Mesendoderm (in vitro differentiated cells): Measurements from ENCODE around the gene IL16.

ENCODE experiments used
- DNase-seq: peaks from one replicate; pipeline ENCODE4 v3.0.0; 2013
- H2AK5ac ChIP-seq: 2 replicates; pipeline ENCODE4 v1.6.1; 2013; ENCODE audit warnings: low read length, inconsistent platforms
- H2BK120ac ChIP-seq: 2 replicates; pipeline ENCODE4 v1.6.1; 2013; ENCODE audit warnings: low read depth, mild to moderate bottlenecking, low read length, moderate library complexity, mixed read lengths
- H2BK15ac ChIP-seq: replicated peaks from 2 replicates; pipeline ENCODE4 v1.6.1; 2013; ENCODE audit warnings: low read depth, mild to moderate bottlenecking, moderate library complexity
- H2BK5ac ChIP-seq: 2 replicates; pipeline ENCODE4 v1.6.1; 2013; ENCODE audit warnings: low read length, inconsistent platforms
- H3K18ac ChIP-seq: 2 replicates; pipeline ENCODE4 v1.6.1; 2013; ENCODE audit warnings: mild to moderate bottlenecking, low read length, mixed read lengths
- H3K23ac ChIP-seq: one replicate; pipeline ENCODE4 v1.6.1; 2013; ENCODE audit warnings: low read length
- H3K27ac ChIP-seq: 2 replicates; pipeline ENCODE4 v1.5.1; 2013; ENCODE audit warnings: low read depth, mild to moderate bottlenecking, inconsistent platforms, low read length, moderate library complexity
- H3K27me3 ChIP-seq: 2 replicates; pipeline ENCODE4 v1.6.1; 2013; ENCODE audit warnings: low read length, control low read depth, mild to moderate bottlenecking, inconsistent platforms; ENCODE audit not compliant: insufficient read depth, poor library complexity
- H3K36me3 ChIP-seq: 2 replicates; pipeline ENCODE4 v1.6.1; 2013; ENCODE audit warnings: low read length, inconsistent platforms; ENCODE audit not compliant: control insufficient read depth, insufficient read depth
- H3K4ac ChIP-seq: one replicate; pipeline ENCODE4 v1.6.1; 2013; ENCODE audit warnings: low read depth, mild to moderate bottlenecking, low read length, moderate library complexity
- H3K4me1 ChIP-seq: 2 replicates; pipeline ENCODE4 v1.6.1; 2013; ENCODE audit warnings: low read depth, low read length, inconsistent platforms; ENCODE audit not compliant: control insufficient read depth
- H3K4me2 ChIP-seq: 2 replicates; pipeline ENCODE4 v1.6.1; 2013; ENCODE audit warnings: low read length
- H3K4me3 ChIP-seq: 2 replicates; pipeline ENCODE4 v1.5.1; 2013; ENCODE audit warnings: mild to moderate bottlenecking, low read length
- H3K56ac ChIP-seq: one replicate; pipeline ENCODE4 v1.6.1; 2013; ENCODE audit warnings: low read length
- H3K79me1 ChIP-seq: 2 replicates; pipeline ENCODE4 v1.6.1; 2013; ENCODE audit warnings: low read length, inconsistent platforms
- H3K79me2 ChIP-seq: 2 replicates; pipeline ENCODE4 v1.6.1; 2013; ENCODE audit warnings: mild to moderate bottlenecking, low read length; ENCODE audit not compliant: control insufficient read depth, insufficient read depth
- H3K9ac ChIP-seq: 2 replicates; pipeline ENCODE4 v1.6.1; 2013; ENCODE audit warnings: low read length, inconsistent platforms
- H4K5ac ChIP-seq: one replicate; pipeline ENCODE4 v1.6.1; 2013; ENCODE audit warnings: low read length
- H4K8ac ChIP-seq: one replicate; pipeline ENCODE4 v1.6.1; 2013; ENCODE audit warnings: low read depth, mild to moderate bottlenecking, control low read depth, low read length, moderate library complexity
- WGBS: extraction: QIAGEN DNeasy Blood & Tissue Kit; methylation state at CpG from one replicate; pipeline ENCODE4 v1.1.7; 2013; ENCODE audit warnings: low lambda C conversion rate, missing lambda C conversion rate; ENCODE audit not compliant: insufficient coverage; ENCODE audit errors: extremely low coverage; 5-methylcytosine and 5-hydroxymethylcytosine counted together

IL16 gene

GRCh38 chr15:81282911-81283310 lies 86.2 kb downstream of the IL16 start:
- H3K36me3 ChIP-seq = no peaks in the 10 kb centered on the region
- no peak overlapping the region for H3K27ac ChIP-seq
- no peaks in the 10 kb centered on the region for H3K27me3 ChIP-seq
- no peak overlapping the region for H2BK120ac ChIP-seq
- H4K5ac ChIP-seq = no peak overlapping the region
- H3K23ac ChIP-seq = no peak overlapping the region
- H3K79me1 ChIP-seq = no peaks in the 10 kb centered on the region
- no peak overlapping the region for H3K4me2 ChIP-seq
- H3K9ac ChIP-seq = no peak overlapping the region
- H3K18ac ChIP-seq = no peak overlapping the region
- H2BK15ac ChIP-seq = no peak overlapping the region
- no peak overlapping the region for H2AK5ac ChIP-seq
- no CpG with 5 or more reads among the region's 5 CpGs for WGBS
- H3K4ac ChIP-seq = no peak overlapping the region
- no peaks in the 10 kb centered on the region for H3K79me2 ChIP-seq
- H3K4me1 ChIP-seq = no peaks in the 10 kb centered on the region
- no peak for DNase-seq
- no peak overlapping the region for H3K56ac ChIP-seq
- no peak overlapping the region for H2BK5ac ChIP-seq
- H3K4me3 ChIP-seq = no peak overlapping the region
- H4K8ac ChIP-seq = no peak overlapping the region

GRCh38 chr15:81284256-81285031 lies 87.8 kb downstream of the IL16 start:
- no CpG with 5 or more reads among the region's 5 CpGs for WGBS
- no peak overlapping the region for H2BK120ac ChIP-seq

GRCh38 chr15:81285461-81285860 lies 88.8 kb downstream of the IL16 start:
- H2BK5ac ChIP-seq = no peak overlapping the region
- no peak overlapping the region for H2BK120ac ChIP-seq
- no peak overlapping the region for H4K5ac ChIP-seq
- H3K36me3 ChIP-seq = no peaks in the 10 kb centered on the region
- H3K79me2 ChIP-seq = no peaks in the 10 kb centered on the region
- H3K79me1 ChIP-seq = no peaks in the 10 kb centered on the region
- H3K23ac ChIP-seq = no peak overlapping the region
- DNase-seq = no peak
- no CpG with 5 or more reads among the region's 6 CpGs for WGBS
- H2BK15ac ChIP-seq = no peak overlapping the region
- H3K4me3 ChIP-seq = no peak overlapping the region
- no peaks in the 10 kb centered on the region for H3K4me1 ChIP-seq
- H4K8ac ChIP-seq = no peak overlapping the region
- H3K56ac ChIP-seq = no peak overlapping the region
- no peak overlapping the region for H2AK5ac ChIP-seq
- H3K4me2 ChIP-seq = no peak overlapping the region
- no peak overlapping the region for H3K4ac ChIP-seq
- no peak overlapping the region for H3K27ac ChIP-seq
- H3K27me3 ChIP-seq = no peaks in the 10 kb centered on the region
- H3K18ac ChIP-seq = no peak overlapping the region
- no peak overlapping the region for H3K9ac ChIP-seq

More at GRCh38 chr15:81284256-81285031, 87.8 kb downstream of the IL16 start:
- no peak for DNase-seq
- H3K79me2 ChIP-seq = no peaks in the 10 kb centered on the region
- H3K27ac ChIP-seq = no peak overlapping the region
- no peak overlapping the region for H3K4me3 ChIP-seq
- H2AK5ac ChIP-seq = no peak overlapping the region
- H3K9ac ChIP-seq = no peak overlapping the region
- no peak overlapping the region for H3K4ac ChIP-seq
- H2BK15ac ChIP-seq = no peak overlapping the region
- H4K8ac ChIP-seq = no peak overlapping the region
- no peaks in the 10 kb centered on the region for H3K79me1 ChIP-seq
- H4K5ac ChIP-seq = no peak overlapping the region
- no peak overlapping the region for H2BK5ac ChIP-seq
- H3K18ac ChIP-seq = no peak overlapping the region
- H3K4me1 ChIP-seq = no peaks in the 10 kb centered on the region
- H3K23ac ChIP-seq = no peak overlapping the region
- no peak overlapping the region for H3K56ac ChIP-seq
- H3K36me3 ChIP-seq = no peaks in the 10 kb centered on the region
- no peak overlapping the region for H3K4me2 ChIP-seq
- no peaks in the 10 kb centered on the region for H3K27me3 ChIP-seq

- no peak overlapping the region for H3K4me3 ChIP-seq
- H3K18ac ChIP-seq = no peak overlapping the region
- H3K27me3 ChIP-seq = no peaks in the 10 kb centered on the region
- no peak for DNase-seq
- H4K5ac ChIP-seq = no peak overlapping the region
- no peak overlapping the region for H3K27ac ChIP-seq
- no peaks in the 10 kb centered on the region for H3K4me1 ChIP-seq
- H3K79me2 ChIP-seq = no peaks in the 10 kb centered on the region
- no peak overlapping the region for H3K9ac ChIP-seq
- H2BK15ac ChIP-seq = no peak overlapping the region
- H3K23ac ChIP-seq = no peak overlapping the region
- no peak overlapping the region for H2BK120ac ChIP-seq
- no CpG with 5 or more reads among the region's 2 CpGs for WGBS
- no peak overlapping the region for H3K4ac ChIP-seq
- no peak overlapping the region for H3K56ac ChIP-seq
- H4K8ac ChIP-seq = no peak overlapping the region
- H3K4me2 ChIP-seq = no peak overlapping the region
- H3K36me3 ChIP-seq = no peaks in the 10 kb centered on the region
- H2AK5ac ChIP-seq = no peak overlapping the region
- no peaks in the 10 kb centered on the region for H3K79me1 ChIP-seq
- H2BK5ac ChIP-seq = no peak overlapping the region
Measured at GRCh38 chr15:81286621-81287121, 90.0 kb downstream of the IL16 start.

GRCh38 chr15:81288040-81288439 lies 91.4 kb downstream of the IL16 start:
- no peak overlapping the region for H2BK120ac ChIP-seq
- no peak overlapping the region for H4K8ac ChIP-seq
- H4K5ac ChIP-seq = no peak overlapping the region
- H3K4me2 ChIP-seq = no peak overlapping the region
- no peaks in the 10 kb centered on the region for H3K79me1 ChIP-seq
- H3K9ac ChIP-seq = no peak overlapping the region
- H3K4ac ChIP-seq = no peak overlapping the region
- no peak overlapping the region for H3K56ac ChIP-seq
- H3K23ac ChIP-seq = no peak overlapping the region
- DNase-seq = no peak
- no peaks in the 10 kb centered on the region for H3K79me2 ChIP-seq
- no peaks in the 10 kb centered on the region for H3K27me3 ChIP-seq
- no peak overlapping the region for H2AK5ac ChIP-seq
- no peak overlapping the region for H2BK5ac ChIP-seq
- no peak overlapping the region for H3K27ac ChIP-seq
- H3K18ac ChIP-seq = no peak overlapping the region
- no peak overlapping the region for H2BK15ac ChIP-seq
- no peak overlapping the region for H3K4me3 ChIP-seq
- WGBS = no CpG with 5 or more reads among the region's 3 CpGs
- no peaks in the 10 kb centered on the region for H3K36me3 ChIP-seq
- no peaks in the 10 kb centered on the region for H3K4me1 ChIP-seq

GRCh38 chr15:81288616-81289015 lies 91.9 kb downstream of the IL16 start:
- no peak overlapping the region for H2BK120ac ChIP-seq
- no peak for DNase-seq
- H4K5ac ChIP-seq = no peak overlapping the region
- no peak overlapping the region for H3K4me2 ChIP-seq
- no CpG with 5 or more reads among the region's 8 CpGs for WGBS
- H3K4me1 ChIP-seq = no peaks in the 10 kb centered on the region
- H3K4ac ChIP-seq = no peak overlapping the region
- H3K23ac ChIP-seq = no peak overlapping the region
- H3K9ac ChIP-seq = no peak overlapping the region
- no peak overlapping the region for H2BK15ac ChIP-seq
- H2AK5ac ChIP-seq = no peak overlapping the region
- H3K18ac ChIP-seq = no peak overlapping the region
- no peaks in the 10 kb centered on the region for H3K27me3 ChIP-seq
- H3K27ac ChIP-seq = no peak overlapping the region
- no peak overlapping the region for H2BK5ac ChIP-seq
- no peaks in the 10 kb centered on the region for H3K79me1 ChIP-seq
- no peak overlapping the region for H3K4me3 ChIP-seq
- H3K36me3 ChIP-seq = no peaks in the 10 kb centered on the region
- H3K79me2 ChIP-seq = no peaks in the 10 kb centered on the region
- no peak overlapping the region for H4K8ac ChIP-seq
- H3K56ac ChIP-seq = no peak overlapping the region
